Stimulated activated CD8-positive, alpha-beta memory T cell treated with anti-CD3 and anti-CD28 coated beads, Interleukin-4, amount 100 ng/mL, for 24 hours (primary cell): ENCODE data around the gene SOX6.

Experiments used
- DNase-seq: peaks from one replicate; pipeline ENCODE4 v3.0.0-alpha.2; 2020; ENCODE audit warnings: low read depth

SOX6 gene

GRCh38 chr11:16186680-16187079 lies 169.7 kb downstream of the SOX6 start:
- no peak for DNase-seq

- no peak for DNase-seq
These were observed 171.3 kb downstream of the SOX6 start for GRCh38 chr11:16185042-16185441.

GRCh38 chr11:16184588-16184987 lies 171.8 kb downstream of the SOX6 start:
- no peak for DNase-seq

- DNase-seq, result no peak
These were observed 173.8 kb downstream of the SOX6 start for GRCh38 chr11:16182553-16182952.

DNA sequence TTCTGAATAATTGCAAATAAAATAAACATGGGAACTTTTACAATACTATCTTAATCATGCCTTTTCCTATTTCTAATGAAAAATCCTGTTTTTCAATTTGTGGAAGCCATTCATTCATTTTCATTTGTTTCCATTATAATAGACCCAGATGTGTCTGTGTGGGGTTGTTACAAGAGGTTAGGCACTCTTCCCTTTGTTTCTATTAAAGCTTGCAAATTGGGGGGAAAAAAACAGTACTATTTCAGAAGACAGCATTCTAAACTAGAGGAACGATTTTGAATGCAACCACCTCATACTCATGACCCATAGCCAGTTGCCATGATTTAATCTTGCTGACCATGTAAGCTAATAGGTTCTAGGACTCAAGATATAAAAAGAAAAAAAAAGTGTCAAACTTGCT lies 175.5 kb downstream of the SOX6 start:
- no peak for DNase-seq

DNA sequence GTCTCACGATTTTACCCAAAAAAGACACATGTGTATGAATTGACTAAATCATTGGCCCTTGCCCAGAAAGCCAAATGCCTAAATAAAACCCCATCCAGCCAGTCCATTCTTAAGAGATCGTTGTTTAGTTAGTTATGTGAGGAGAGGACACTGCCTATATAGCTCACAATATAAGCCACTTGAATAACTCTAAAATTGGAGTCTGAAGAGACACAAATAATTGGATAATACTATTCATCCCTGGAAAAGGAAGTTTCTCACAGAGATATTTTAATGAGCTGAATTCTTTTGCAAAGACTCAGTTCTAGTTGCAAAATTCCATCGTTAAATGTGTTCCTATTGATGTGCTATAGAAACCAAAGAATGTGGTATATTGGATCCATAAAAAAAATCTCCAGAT lies 176.7 kb downstream of the SOX6 start:
- no peak for DNase-seq

GRCh38 chr11:16178273-16178672 lies 178.1 kb downstream of the SOX6 start:
- DNase-seq, result no peak

- DNase-seq, result no peak
These were observed 178.7 kb downstream of the SOX6 start for GRCh38 chr11:16177688-16178087.

DNA sequence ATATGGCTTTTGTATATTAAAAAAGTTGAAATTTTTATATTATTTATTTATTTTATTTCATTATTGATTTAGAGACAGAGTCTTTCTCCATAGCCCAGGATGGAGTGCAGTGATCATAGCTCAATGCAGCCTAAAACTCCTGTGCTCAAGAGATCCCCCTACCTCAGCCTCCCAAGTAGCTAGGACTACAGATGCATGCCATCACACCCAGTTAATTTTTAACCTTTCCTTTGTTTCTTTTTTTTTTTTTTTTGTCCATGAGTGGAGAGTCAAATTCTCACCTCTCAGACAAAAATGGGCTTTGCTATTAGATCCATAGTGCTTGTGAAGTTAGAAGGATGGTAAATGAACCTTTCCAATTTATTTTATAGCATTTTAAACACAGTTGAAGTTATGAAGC lies 182.5 kb downstream of the SOX6 start:
- DNase-seq, result no peak

DNA sequence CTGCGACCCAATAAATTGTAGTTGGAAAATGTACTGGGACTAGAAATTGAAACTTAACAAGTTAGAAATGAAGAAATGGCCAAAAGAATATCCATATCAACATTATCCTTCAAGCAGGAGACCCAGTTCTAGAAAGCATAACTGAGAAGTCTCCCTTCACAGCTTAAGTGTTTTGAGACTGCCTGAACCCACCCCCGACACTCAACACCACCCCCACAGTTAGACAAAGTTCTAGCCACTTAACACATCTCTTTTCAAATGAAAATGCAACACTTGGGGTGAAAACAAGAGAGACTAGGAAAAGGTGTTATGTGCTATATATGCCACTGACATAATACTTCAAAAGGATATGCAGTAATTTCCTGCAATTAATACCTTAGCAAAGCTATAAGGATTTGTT lies 184.5 kb downstream of the SOX6 start:
- no peak for DNase-seq

DNA sequence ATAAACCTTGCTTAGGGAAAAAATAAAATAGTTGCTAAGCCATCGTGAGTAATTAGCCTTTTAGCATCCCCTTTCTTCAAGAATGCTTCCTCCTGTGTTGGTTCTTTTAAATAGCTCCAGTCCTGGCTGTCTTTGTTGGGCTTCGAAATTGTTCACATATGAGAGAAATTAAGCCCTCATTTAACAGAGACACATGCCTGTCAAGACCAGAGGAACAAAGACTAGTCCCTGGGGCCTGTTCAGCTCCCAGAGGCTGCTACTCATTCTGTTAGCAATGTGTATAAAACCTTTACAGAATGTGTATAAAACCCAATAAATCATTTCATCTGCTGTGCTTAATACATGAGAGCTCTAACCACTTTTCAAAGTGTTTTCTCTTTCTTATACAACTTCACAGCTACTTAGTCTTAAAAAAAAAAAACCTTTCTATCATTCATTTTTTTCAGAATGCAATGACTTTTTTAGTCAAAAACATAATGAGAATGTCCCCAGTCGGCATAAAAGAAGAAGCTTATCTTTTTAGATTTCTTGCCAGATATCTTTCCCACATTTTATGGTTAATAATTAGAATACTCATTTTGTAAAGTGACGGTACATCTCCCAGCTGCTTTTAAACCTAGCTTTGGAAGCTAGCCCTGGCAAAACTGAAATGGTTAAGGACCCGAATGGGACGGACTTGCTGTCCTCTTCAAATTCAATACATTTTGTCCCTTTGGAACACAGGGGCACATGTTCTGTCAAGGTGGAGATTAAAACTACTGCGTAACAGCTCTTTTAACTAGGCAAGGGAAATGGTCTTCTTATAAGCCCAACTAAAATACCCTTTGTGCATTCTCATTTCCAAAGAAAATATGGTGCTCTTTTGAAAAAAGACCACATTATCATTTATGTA lies 186.1 kb downstream of the SOX6 start:
- DNase-seq, result no peak

DNA sequence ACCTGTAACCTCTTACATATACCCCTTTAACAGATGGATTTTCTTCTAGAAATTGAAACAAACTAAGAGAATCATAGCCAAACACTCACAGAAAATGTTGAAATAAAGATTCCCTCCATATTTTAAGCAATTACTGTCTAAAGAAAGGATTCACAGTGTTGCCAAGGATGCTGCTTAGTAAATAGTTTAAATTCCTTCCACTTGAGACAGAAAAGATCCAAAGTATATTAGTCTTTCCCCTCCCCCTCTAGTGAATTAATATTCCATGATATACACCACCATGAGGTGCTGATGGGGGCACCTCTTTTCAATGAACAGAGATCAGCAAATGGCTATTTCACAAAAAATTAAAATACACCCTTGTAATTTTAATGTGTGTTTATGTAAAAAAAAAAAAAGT lies 186.8 kb downstream of the SOX6 start:
- DNase-seq, result no peak

- DNase-seq, result no peak
These were observed 188.4 kb downstream of the SOX6 start for GRCh38 chr11:16167706-16168487.

DNA sequence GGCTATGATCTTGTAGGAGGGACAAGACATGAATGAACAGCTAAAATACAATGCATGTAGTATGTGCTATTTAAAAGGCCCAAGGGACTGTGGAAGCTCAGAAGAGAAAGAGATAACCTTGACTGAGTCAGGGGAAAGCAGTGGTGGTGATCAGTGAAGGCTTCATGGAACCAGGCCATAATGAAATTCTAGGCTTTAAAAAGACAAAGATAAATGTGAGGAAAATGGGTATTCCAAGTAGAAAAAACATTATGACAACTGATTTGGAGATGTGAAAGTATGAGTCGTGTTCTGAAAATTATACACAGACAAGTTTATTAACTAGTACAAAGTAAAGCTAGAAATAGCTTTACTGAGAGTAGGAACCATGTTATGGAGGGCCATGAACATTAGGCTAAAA lies 189.8 kb downstream of the SOX6 start:
- DNase-seq, result no peak

GRCh38 chr11:16160146-16160545 lies 196.2 kb downstream of the SOX6 start:
- no peak for DNase-seq

GRCh38 chr11:16158426-16158994 lies 197.8 kb downstream of the SOX6 start:
- DNase-seq, result no peak

DNA sequence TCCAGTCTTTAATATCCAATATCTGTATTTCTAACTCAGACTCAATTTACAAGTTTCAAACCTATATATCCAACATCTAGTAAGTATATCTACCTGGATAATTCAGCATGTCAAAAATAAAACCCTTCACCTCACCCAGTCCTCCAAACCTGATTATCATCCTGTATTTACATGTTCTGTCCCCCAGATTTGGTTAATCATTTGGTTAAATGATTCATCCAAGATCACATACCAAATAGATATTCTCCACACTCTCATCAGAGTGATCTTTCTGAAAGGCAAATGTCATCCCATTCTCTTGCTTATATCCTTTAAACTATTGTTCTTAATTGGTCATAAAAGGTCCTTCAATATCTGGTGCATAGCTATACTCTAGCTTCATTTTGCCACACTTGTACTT lies 199.0 kb downstream of the SOX6 start:
- no peak for DNase-seq

DNA sequence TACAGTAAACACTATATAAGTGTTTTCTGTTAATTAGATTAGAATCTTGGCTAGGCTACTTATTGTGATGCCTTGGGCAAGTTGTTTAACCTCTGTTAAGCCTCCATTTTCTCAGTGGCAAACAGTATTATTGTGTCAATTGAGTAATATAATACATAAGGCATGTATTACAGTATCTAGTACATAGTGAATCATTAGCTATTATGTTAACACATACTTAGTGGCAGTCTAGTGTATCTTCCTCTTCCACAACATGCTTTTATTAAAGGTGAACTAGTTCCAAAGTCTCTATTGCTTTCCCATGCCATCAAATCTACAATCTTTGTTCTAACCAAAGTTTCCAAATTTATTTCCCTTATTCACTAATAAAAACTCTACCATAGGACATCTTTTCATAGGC lies 200.9 kb downstream of the SOX6 start:
- DNase-seq, result no peak

- no peak for DNase-seq
These were observed 201.5 kb downstream of the SOX6 start for GRCh38 chr11:16154715-16155396.

- DNase-seq, result no peak
These were observed 202.4 kb downstream of the SOX6 start for GRCh38 chr11:16153951-16154350.

- no peak for DNase-seq
These were observed 205.2 kb downstream of the SOX6 start for GRCh38 chr11:16151138-16151537.

- DNase-seq, result no peak
These were observed 206.9 kb downstream of the SOX6 start for GRCh38 chr11:16149476-16149875.
